Stimulated activated CD4-positive, alpha-beta T cell treated with anti-CD3 and anti-CD28 coated beads, Interleukin-12 subunit alpha, Interleukin-12 subunit beta, amount 100 ng/mL, for 48 hours (primary cell): ENCODE results near the gene NHLRC2.
"Not testable (repeated sequence)": the region's sequence is repeated elsewhere in the genome, so short reads cannot be mapped to it uniquely, and the experiment has no call there.

ENCODE experiments used
- DNase-seq, 3 donors: peaks; one replicate each; pipeline ENCODE4 v3.0.0-alpha.2; 2020; ENCODE audit warnings: low read depth in 2 of 3, low spot score in 1 of 3

The NHLRC2 gene

GRCh38 chr10:113854013-113854760, at the start of gene NHLRC2, which contains the start of gene DCLRE1A:
Gene NHLRC2 (plus strand): TSS chr10:113854661. CDS start chr10:113854873, 212 bp downstream.
Gene DCLRE1A (minus strand): TSS chr10:113854082. CDS start chr10:113853182, 900 bp downstream.
- DNase-seq: peak; percentile 41 to 75 (median 66)

- no peak for DNase-seq
These were observed 48.0 kb upstream of the NHLRC2 start for GRCh38 chr10:113806503-113806902.

- no peak for DNase-seq
These were observed 46.3 kb upstream of the NHLRC2 start for GRCh38 chr10:113808168-113808567.

- not testable (repeated sequence) for DNase-seq
These were observed 39.8 kb upstream of the NHLRC2 start for GRCh38 chr10:113814700-113815099.

GRCh38 chr10:113819989-113820388, 34.5 kb upstream of the NHLRC2 start:
- DNase-seq: no peak

GRCh38 chr10:113820507-113820906, 34.0 kb upstream of the NHLRC2 start:
- DNase-seq: no peak

- not testable (repeated sequence) for DNase-seq
These were observed 33.2 kb upstream of the NHLRC2 start for GRCh38 chr10:113821306-113821705.

- no peak for DNase-seq
These were observed 32.3 kb upstream of the NHLRC2 start for GRCh38 chr10:113822174-113822573.

- DNase-seq: no peak
These were observed 31.1 kb upstream of the NHLRC2 start for GRCh38 chr10:113823389-113823788.

GRCh38 chr10:113825791-113826190, 28.7 kb upstream of the NHLRC2 start:
- DNase-seq: no peak

GRCh38 chr10:113828567-113828966, 25.9 kb upstream of the NHLRC2 start:
- DNase-seq: not testable (repeated sequence)

GRCh38 chr10:113842171-113842570, 12.3 kb upstream of the NHLRC2 start:
- no peak for DNase-seq

- DNase-seq: no peak
These were observed 10.4 kb upstream of the NHLRC2 start for GRCh38 chr10:113843972-113844485.

GRCh38 chr10:113846036-113846435, 8.4 kb upstream of the NHLRC2 start:
- DNase-seq: no peak

GRCh38 chr10:113849140-113849803, 5.2 kb upstream of the NHLRC2 start:
- DNase-seq: no peak

GRCh38 chr10:113849946-113850345, 4.5 kb upstream of the NHLRC2 start:
- no peak for DNase-seq

GRCh38 chr10:113853578-113854012, 866 bp upstream of the NHLRC2 start:
- DNase-seq: no peak

GRCh38 chr10:113854761-113855588, 514 bp downstream of the NHLRC2 start:
- DNase-seq: peak; percentile 10 to 32 (median 14)

- no peak for DNase-seq
These were observed 2.1 kb downstream of the NHLRC2 start for GRCh38 chr10:113856563-113856962.

GRCh38 chr10:113857210-113857609, 2.7 kb downstream of the NHLRC2 start:
- no peak for DNase-seq

- no peak for DNase-seq
These were observed 4.1 kb downstream of the NHLRC2 start for GRCh38 chr10:113858541-113858940.
